ENCODE measurements around the gene TGFB2.
"Not testable (repeated sequence)": the region's sequence is repeated elsewhere in the genome, so short reads cannot be mapped to it uniquely, and the experiment has no call there.

TGFB2 gene

DNA sequence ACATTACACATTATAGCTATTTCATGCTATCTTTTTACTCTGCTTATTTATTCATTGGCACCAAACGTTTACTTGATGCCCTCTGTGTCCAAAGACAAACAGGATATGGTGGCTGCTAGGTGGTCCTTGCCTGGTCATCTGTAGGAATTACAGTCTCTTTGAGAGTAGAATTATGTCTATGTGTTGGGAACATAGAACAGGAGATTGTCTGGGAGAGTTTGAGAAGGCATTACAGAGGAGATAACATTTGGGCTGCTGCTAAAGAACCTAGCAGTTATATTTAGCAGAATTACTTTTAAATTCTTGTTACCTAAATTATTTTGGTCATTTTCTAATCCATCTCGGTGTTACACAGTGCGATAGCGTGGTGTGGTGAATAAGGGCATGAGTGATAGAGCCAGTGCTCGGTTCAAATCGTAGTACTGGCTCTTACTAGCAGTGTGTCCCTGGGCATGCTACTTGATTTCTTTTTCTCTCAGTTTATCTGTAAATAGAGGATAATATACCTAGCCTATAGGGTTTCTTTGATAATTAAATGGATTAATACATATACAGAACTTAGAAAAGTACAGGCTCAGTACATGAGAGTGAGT is 39.6 kb upstream of the TGFB2 start:
- Histone ChIP-seq H3K27me3 (ENCODE audit: insufficient read depth, low read length) (no peaks in the 10 kb centered on the region), H3K79me2 (ENCODE audit: control insufficient read depth, insufficient read depth, low read length, unreplicated experiment) (peaks cover 19% of the 10 kb centered on the region), H3K27ac (ENCODE audit: low read depth, low read length) (no peak overlapping the region), H2AFZ (ENCODE audit: low read length, unreplicated experiment) (no peak overlapping the region), H3K4me1 (ENCODE audit: control insufficient read depth, insufficient read depth, low read length, unreplicated experiment) (no peaks in the 10 kb centered on the region), H3K36me3 (ENCODE audit: insufficient read depth, low read length) (peaks cover 10% of the 10 kb centered on the region), H3K4me3 (ENCODE audit: low read depth, low read length) (no peak overlapping the region)

- H3K79me2 ChIP-seq (ENCODE audit: control insufficient read depth, insufficient read depth, low read length, unreplicated experiment), result no peaks in the 10 kb centered on the region
- no peaks in the 10 kb centered on the region for H3K27me3 ChIP-seq (ENCODE audit: insufficient read depth, low read length)
- H3K4me3 ChIP-seq (ENCODE audit: low read depth, low read length), result no peak overlapping the region
- H3K27ac ChIP-seq (ENCODE audit: low read depth, low read length), result peak overlapping the region; percentile 62
- peak overlapping the region; percentile 4 for H2AFZ ChIP-seq (ENCODE audit: low read length, unreplicated experiment)
- peaks cover 4% of the 10 kb centered on the region for H3K4me1 ChIP-seq (ENCODE audit: control insufficient read depth, insufficient read depth, low read length, unreplicated experiment)
- H3K36me3 ChIP-seq (ENCODE audit: insufficient read depth, low read length), result peaks cover 14% of the 10 kb centered on the region
These were observed 32.6 kb upstream of the TGFB2 start for GRCh38 chr1:218312509-218312908.

DNA sequence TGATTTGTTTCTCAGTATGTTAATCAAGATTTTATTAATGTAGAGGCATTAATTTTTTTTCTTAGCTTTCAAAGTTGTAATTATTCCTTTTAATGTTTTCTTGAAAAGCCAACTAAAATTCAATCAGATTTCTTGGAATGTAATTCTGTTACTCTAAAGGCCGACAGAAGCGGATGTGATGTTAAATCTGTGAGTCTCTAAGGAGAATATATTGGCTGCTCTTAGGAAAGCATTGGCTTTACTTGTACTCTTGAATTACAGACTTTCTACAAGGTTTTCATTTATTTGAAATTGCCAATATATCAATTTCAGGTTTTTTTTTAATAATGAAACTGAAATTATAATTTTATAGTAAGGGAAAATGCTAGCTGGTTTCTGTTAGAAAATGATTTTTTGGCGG is 30.8 kb upstream of the TGFB2 start:
- Histone ChIP-seq H3K4me3 (ENCODE audit: low read depth, low read length) (no peak overlapping the region), H3K79me2 (ENCODE audit: control insufficient read depth, insufficient read depth, low read length, unreplicated experiment) (no peaks in the 10 kb centered on the region), H3K4me1 (ENCODE audit: control insufficient read depth, insufficient read depth, low read length, unreplicated experiment) (peaks cover 4% of the 10 kb centered on the region), H3K27me3 (ENCODE audit: insufficient read depth, low read length) (no peaks in the 10 kb centered on the region), H2AFZ (ENCODE audit: low read length, unreplicated experiment) (no peak overlapping the region), H3K27ac (ENCODE audit: low read depth, low read length) (no peak overlapping the region), H3K36me3 (ENCODE audit: insufficient read depth, low read length) (peaks cover 11% of the 10 kb centered on the region; the same call in 1 of the 2 replicates)

GRCh38 chr1:218315638-218316037 is 29.5 kb upstream of the TGFB2 start:
- H3K36me3 ChIP-seq (ENCODE audit: insufficient read depth, low read length), result 0 out of 2 replicates have a peak, but pooled peaks cover 11% of the 10 kb centered on the region
- no peaks in the 10 kb centered on the region for H3K27me3 ChIP-seq (ENCODE audit: insufficient read depth, low read length)

DNA sequence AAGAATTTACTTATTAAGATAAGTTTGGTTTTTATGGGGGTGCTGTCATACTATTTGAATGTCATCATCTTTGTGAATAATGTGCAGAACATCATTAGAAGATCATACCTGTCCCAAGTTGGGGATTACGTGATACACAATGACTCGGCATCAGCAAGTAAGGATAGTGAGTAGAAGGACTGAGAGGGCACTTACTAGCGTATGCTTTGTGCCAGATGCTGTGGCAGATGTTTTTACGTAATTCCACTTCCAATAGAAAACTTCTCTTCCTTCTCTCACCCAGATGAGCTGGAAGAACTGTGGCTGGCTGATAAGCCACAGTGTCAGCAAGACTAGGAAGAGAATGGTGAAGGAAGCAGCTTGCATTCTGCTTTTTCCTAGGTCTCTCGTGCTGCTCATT is 28.1 kb upstream of the TGFB2 start:
- H2AFZ ChIP-seq (ENCODE audit: low read length, unreplicated experiment), result no peak overlapping the region
- H3K27me3 ChIP-seq (ENCODE audit: insufficient read depth, low read length), result no peaks in the 10 kb centered on the region
- 0 out of 2 replicates have a peak, but pooled peaks cover 5% of the 10 kb centered on the region for H3K36me3 ChIP-seq (ENCODE audit: insufficient read depth, low read length)
- peaks cover 4% of the 10 kb centered on the region for H3K4me1 ChIP-seq (ENCODE audit: control insufficient read depth, insufficient read depth, low read length, unreplicated experiment)
- no peak overlapping the region for H3K4me3 ChIP-seq (ENCODE audit: low read depth, low read length)
- H3K79me2 ChIP-seq (ENCODE audit: control insufficient read depth, insufficient read depth, low read length, unreplicated experiment), result no peaks in the 10 kb centered on the region
- no peak overlapping the region for H3K27ac ChIP-seq (ENCODE audit: low read depth, low read length)

More at GRCh38 chr1:218315638-218316037, 29.5 kb upstream of the TGFB2 start:
- no peak overlapping the region for H2AFZ ChIP-seq (ENCODE audit: low read length, unreplicated experiment)
- no peaks in the 10 kb centered on the region for H3K79me2 ChIP-seq (ENCODE audit: control insufficient read depth, insufficient read depth, low read length, unreplicated experiment)
- H3K27ac ChIP-seq (ENCODE audit: low read depth, low read length), result no peak overlapping the region
- H3K4me3 ChIP-seq (ENCODE audit: low read depth, low read length), result no peak overlapping the region
- H3K4me1 ChIP-seq (ENCODE audit: control insufficient read depth, insufficient read depth, low read length, unreplicated experiment), result peaks cover 4% of the 10 kb centered on the region

DNA sequence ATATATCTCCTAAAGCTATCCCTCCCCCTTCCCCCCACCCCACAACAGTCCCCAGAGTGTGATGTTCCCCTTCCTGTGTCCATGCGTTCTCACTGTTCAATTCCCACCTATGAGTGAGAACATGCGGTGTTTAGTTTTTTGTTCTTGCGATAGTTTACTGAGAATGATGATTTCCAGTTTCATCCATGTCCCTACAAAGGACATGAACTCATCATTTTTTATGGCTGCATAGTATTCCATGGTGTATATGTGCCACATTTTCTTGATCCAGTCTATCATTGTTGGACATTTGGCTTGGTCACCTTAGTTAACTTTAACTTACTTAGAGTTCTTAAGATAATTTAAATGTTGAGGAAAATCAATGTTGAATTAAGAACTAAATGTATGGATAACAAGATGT is 25.0 kb upstream of the TGFB2 start:
- H3K36me3 ChIP-seq (ENCODE audit: insufficient read depth, low read length), result not testable (repeated sequence)

DNA sequence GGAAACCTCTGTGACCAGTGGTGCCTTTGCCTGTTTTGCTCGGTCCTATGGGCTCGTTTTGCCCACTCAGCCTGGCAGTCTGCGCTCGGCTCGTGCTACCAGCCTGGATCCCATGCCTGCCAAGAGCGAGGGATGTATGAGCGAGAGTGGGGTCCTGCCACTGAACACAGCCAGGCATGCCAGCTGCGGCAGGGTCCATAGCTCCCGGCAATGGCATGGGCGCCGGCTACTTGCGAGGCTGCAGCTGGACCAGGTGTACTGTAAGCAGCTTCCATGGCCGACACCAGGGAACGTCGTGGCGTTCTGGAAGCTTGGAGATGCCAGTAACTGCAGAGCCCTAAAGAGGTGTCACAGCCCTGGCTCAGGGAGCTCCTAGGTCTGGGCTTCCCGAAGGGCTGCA is 22.4 kb upstream of the TGFB2 start:
- Histone ChIP-seq H3K79me2 (ENCODE audit: control insufficient read depth, insufficient read depth, low read length, unreplicated experiment) (no peaks in the 10 kb centered on the region), H3K4me3 (ENCODE audit: low read depth, low read length) (no peak overlapping the region), H3K27me3 (ENCODE audit: insufficient read depth, low read length) (no peaks in the 10 kb centered on the region), H2AFZ (ENCODE audit: low read length, unreplicated experiment) (no peak overlapping the region), H3K4me1 (ENCODE audit: control insufficient read depth, insufficient read depth, low read length, unreplicated experiment) (no peaks in the 10 kb centered on the region), H3K36me3 (ENCODE audit: insufficient read depth, low read length) (0 out of 2 replicates have a peak, but pooled peaks cover 5% of the 10 kb centered on the region), H3K27ac (ENCODE audit: low read depth, low read length) (no peak overlapping the region)

More for the DNA sequence above, 25.0 kb upstream of the TGFB2 start:
- not testable (repeated sequence) for H3K27ac ChIP-seq (ENCODE audit: low read depth, low read length); H2AFZ ChIP-seq (ENCODE audit: low read length, unreplicated experiment); H3K79me2 ChIP-seq (ENCODE audit: control insufficient read depth, insufficient read depth, low read length, unreplicated experiment); H3K4me3 ChIP-seq (ENCODE audit: low read depth, low read length); H3K27me3 ChIP-seq (ENCODE audit: insufficient read depth, low read length); H3K4me1 ChIP-seq (ENCODE audit: control insufficient read depth, insufficient read depth, low read length, unreplicated experiment)

DNA sequence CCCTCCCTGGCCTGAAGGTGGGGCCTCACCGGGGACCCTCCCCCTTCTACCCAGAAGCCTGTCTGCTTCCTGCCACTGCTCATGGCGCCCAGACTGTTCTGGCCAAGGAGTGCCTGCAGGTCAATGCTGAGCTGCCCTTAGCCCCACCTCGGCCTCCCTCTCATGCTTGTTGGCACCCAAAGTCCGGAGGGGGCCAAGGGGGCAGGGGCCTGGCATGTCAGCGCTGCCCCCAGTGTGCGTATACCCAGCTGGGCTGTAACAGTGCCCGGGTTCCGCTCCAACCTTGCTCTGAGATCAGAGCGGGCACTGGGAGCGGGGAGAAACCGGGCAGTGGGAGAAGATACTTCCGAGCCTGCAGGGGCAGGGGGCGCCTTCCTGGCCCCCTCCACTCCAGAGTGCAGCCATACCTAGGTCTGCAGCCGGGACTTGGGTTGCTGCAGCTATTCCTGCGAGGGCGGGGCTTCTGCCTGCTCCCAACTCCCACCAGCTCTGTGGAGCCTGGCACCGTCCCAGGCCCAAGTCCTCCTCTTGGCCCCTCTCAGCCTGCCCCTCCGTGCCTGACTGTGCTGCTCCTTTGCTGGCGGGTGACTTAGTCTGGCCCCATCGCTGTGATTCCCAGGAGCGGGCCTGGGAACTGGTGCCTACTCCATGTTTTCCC is 21.4 kb upstream of the TGFB2 start:
- Histone ChIP-seq H2AFZ (ENCODE audit: low read length, unreplicated experiment) (no peak overlapping the region), H3K79me2 (ENCODE audit: control insufficient read depth, insufficient read depth, low read length, unreplicated experiment) (no peaks in the 10 kb centered on the region), H3K27ac (ENCODE audit: low read depth, low read length) (no peak overlapping the region), H3K36me3 (ENCODE audit: insufficient read depth, low read length) (0 out of 2 replicates have a peak, but pooled peaks cover 2% of the 10 kb centered on the region), H3K4me1 (ENCODE audit: control insufficient read depth, insufficient read depth, low read length, unreplicated experiment) (no peaks in the 10 kb centered on the region), H3K4me3 (ENCODE audit: low read depth, low read length) (no peak overlapping the region), H3K27me3 (ENCODE audit: insufficient read depth, low read length) (no peaks in the 10 kb centered on the region)

- Histone ChIP-seq H3K27me3 (ENCODE audit: insufficient read depth, low read length) (no peaks in the 10 kb centered on the region), H3K4me1 (ENCODE audit: control insufficient read depth, insufficient read depth, low read length, unreplicated experiment) (no peaks in the 10 kb centered on the region), H3K36me3 (ENCODE audit: insufficient read depth, low read length) (0 out of 2 replicates have a peak, but pooled peaks cover 2% of the 10 kb centered on the region), H3K79me2 (ENCODE audit: control insufficient read depth, insufficient read depth, low read length, unreplicated experiment) (no peaks in the 10 kb centered on the region), H2AFZ (ENCODE audit: low read length, unreplicated experiment) (no peak overlapping the region), H3K27ac (ENCODE audit: low read depth, low read length) (no peak overlapping the region), H3K4me3 (ENCODE audit: low read depth, low read length) (no peak overlapping the region)
These were observed 20.9 kb upstream of the TGFB2 start for GRCh38 chr1:218324226-218324580.

DNA sequence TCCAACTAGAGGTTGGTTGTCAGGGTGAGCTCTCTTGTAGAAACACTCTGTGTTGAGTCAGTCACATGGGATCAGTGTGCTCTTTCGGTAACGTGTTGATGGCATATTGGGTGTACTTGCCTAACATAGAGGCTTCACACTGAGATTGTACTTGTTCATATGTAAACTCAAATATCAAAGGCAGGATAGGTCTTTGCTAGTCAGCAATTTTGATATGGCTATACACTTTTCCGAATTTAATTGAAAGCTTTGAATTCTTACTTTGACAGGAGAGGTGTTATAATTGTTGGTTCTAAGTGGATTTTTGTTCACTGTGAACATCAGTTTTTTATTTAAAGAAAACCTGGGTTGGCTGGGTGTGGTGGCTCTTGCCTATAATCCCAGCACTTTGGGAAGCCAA is 16.4 kb upstream of the TGFB2 start:
- Histone ChIP-seq H3K4me1 (ENCODE audit: control insufficient read depth, insufficient read depth, low read length, unreplicated experiment) (peaks cover 5% of the 10 kb centered on the region), H3K27me3 (ENCODE audit: insufficient read depth, low read length) (no peaks in the 10 kb centered on the region), H3K4me3 (ENCODE audit: low read depth, low read length) (no peak overlapping the region), H3K79me2 (ENCODE audit: control insufficient read depth, insufficient read depth, low read length, unreplicated experiment) (no peaks in the 10 kb centered on the region), H2AFZ (ENCODE audit: low read length, unreplicated experiment) (no peak overlapping the region), H3K36me3 (ENCODE audit: insufficient read depth, low read length) (no peaks in the 10 kb centered on the region), H3K27ac (ENCODE audit: low read depth, low read length) (no peak overlapping the region)

DNA sequence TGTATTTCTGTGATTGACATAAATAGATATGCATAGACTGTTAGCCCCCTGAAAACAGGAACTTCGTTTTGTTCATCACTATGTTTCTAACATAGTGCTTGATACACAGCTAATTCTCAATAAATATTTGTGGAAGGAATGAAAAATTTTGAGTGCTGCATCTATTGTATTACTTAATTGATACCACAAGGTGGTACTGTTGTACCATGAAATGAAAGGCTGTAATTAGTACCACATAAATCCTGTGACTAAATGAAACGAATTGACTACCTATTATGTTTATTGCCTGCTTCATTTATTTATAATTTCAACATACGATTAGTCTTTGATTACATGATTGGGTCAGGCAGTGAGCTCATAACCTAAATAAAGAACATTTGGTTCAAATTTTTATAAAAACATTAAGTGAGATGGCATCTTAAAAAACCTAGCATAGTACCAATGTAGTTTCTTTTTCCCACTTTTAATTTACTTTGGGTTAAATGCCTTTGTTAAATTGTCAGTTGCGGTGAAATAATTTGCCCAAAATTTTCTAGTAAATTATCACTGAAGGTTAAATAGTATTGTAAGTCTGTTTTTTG is 15.0 kb upstream of the TGFB2 start:
- no peak overlapping the region for H3K27ac ChIP-seq (ENCODE audit: low read depth, low read length)
- peak overlapping the region; percentile 39 for H2AFZ ChIP-seq (ENCODE audit: low read length, unreplicated experiment)
- H3K27me3 ChIP-seq (ENCODE audit: insufficient read depth, low read length), result no peaks in the 10 kb centered on the region
- no peaks in the 10 kb centered on the region for H3K36me3 ChIP-seq (ENCODE audit: insufficient read depth, low read length)
- H3K79me2 ChIP-seq (ENCODE audit: control insufficient read depth, insufficient read depth, low read length, unreplicated experiment), result no peaks in the 10 kb centered on the region
- peak overlapping the region; percentile 52; the same call in 1 of the 2 replicates for H3K4me3 ChIP-seq (ENCODE audit: low read depth, low read length)
- peaks cover 5% of the 10 kb centered on the region for H3K4me1 ChIP-seq (ENCODE audit: control insufficient read depth, insufficient read depth, low read length, unreplicated experiment)
